ENCODE results near the gene FAS.
A peak's percentile ranks its signal among the peaks of the same experiment; 100 is the strongest.

Gene FAS

GRCh38 chr10:88971221-88972061 is 19.2 kb upstream of the FAS start:
- DNase-seq (ENCODE audit: low read depth) = no peak

DNA sequence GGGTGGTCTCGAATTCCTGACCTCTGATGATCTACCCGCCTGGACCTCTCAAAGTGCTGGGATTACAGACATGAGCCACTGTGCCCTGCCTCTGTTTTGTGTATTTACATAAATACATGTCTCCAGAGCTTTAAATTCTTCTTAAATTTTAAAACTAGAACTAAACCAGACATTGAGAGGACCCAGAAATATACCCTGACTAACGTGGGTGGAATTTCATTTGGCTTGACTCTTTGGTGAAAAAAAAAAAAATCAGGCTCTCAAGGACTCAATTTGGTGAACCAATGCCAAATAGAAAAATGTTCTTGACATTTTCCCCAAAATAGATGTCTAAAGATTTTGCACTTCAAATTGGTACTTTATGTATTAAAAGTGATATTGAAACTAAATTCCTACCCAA is 16.6 kb upstream of the FAS start:
- no peak for DNase-seq (ENCODE audit: low read depth)

DNA sequence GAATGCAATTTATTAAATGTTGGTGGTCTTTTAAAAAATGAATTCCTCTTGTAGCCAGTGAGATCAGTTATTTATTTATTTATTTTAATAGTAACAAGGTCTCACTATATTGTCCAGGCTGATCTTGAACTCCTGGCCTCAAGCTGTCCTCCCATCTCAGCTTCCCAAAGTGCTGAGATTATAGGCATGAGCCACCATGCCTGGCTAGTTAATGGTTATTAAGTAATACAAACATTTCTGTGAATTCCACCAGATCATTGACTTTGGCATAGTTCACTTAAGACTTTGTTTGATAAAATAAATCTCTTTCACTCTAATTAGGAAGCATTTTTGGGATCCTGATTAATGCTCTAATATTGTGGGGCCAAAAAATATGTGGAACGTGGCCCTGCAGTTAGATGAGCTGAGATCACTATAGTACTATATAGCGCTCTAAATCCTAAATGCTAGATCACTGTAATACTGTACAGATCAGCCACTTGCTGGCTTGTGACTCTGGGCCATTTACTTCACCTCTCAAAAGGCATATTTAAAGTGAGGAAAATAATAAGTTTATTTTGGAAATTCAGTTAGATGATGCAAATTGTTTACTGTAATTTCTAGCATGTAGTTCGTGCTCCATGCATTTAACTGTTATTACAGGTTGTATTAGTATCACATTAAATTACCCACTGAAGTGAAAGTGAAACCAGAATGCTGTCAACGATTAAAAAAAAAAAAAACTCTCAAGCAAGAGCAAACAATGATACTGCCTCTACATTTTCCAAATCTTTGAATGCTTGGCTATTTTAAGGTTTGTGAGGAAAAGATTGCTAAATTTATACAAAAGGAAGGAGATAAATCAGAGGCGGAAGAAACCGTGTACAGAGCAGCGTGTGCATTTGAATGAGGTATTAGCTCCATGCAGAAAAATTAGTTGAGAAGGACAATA is 15.9 kb upstream of the FAS start:
- DNase-seq (ENCODE audit: low read depth) = no peak

GRCh38 chr10:88975377-88975720 is 15.2 kb upstream of the FAS start:
- DNase-seq (ENCODE audit: low read depth) = no peak

GRCh38 chr10:88978463-88978862 is 12.1 kb upstream of the FAS start:
- no peak for DNase-seq (ENCODE audit: low read depth)

DNA sequence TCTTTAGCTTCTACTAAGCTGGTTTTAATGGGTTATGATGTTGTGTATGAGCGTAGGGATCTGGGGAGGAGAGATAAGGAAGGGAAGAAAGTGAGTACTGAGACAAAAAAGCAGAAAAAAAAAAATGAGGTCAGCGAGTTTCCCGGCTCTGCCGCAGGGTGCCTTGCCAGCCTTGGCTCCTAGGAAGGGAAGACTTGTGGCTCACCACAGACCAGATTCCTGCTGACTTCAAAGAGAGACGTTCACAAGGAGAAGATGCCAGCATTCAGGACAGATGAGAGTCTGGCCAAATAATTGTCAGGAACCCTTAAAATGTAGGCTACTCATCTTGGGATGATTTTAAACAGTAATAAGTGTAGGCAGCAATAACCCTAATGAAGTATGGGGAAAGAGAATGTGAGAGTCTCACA is 11.4 kb upstream of the FAS start:
- no peak for DNase-seq (ENCODE audit: low read depth)

DNA sequence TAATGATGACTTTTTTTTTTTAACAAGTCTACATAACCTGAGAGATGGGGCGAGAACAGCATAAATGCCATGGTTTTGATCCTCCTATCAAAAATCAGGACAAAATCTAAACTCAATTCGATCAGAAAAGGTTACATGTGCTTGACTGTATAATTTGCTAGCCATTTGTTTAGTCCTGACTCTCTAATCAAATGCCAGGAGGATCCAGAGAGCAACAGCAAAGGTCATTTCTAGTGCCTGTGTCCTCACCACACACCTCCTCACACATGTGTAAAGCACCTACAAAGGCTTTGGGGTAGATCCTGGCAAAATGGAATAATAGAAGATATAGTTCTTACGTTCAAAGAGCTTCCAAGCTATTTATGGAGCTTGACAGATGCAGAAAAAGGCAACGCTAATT is 11.0 kb upstream of the FAS start:
- DNase-seq (ENCODE audit: low read depth) = no peak

DNA sequence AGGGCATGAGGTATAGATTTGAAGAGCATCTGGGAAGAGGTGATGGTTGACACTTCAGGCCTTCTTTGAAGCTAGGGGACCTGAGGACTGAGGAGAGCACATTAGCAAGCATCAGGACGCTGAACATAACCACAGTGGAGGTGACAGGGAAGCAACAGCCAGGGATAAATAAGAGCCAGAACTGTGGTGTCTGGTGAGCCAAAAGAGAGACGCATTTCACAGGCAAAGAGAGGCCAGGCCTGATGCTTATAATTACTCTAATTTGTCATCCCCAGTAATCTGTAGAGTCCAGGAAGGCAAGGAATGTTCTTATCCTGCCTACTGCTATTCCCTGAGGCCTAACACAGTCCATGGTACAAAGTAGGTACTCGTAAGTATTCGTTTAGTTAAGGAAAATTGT is 10.4 kb upstream of the FAS start:
- no peak for DNase-seq (ENCODE audit: low read depth)

- DNase-seq (ENCODE audit: low read depth) = no peak
These were observed 9.8 kb upstream of the FAS start for GRCh38 chr10:88980800-88981199.

GRCh38 chr10:88981435-88981834 is 9.2 kb upstream of the FAS start:
- DNase-seq (ENCODE audit: low read depth) = no peak

- DNase-seq (ENCODE audit: low read depth) = no peak
These were observed 8.2 kb upstream of the FAS start for GRCh38 chr10:88982366-88982765.

DNA sequence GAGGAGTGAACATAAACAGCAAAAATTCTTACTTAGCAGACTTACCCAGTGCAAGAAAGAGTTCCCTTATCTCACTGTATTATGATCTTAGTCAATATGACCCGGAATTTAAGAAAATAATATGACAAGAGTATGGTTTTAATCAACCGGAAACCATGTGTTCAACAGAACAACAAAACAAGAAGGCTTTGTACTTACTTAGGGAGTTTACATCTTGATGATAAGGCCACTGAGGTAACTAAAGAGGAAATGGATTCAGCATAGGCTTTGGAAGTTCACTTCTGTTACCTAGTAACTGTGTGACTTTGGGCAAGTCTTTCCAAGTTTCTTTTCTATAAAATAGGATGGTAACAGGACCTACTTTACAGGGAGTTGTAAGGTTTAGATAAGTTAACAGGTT is 7.4 kb upstream of the FAS start:
- DNase-seq (ENCODE audit: low read depth) = no peak

- no peak for DNase-seq (ENCODE audit: low read depth)
These were observed 6.7 kb upstream of the FAS start for GRCh38 chr10:88983939-88984338.

GRCh38 chr10:88984525-88984924 is 6.1 kb upstream of the FAS start:
- no peak for DNase-seq (ENCODE audit: low read depth)

GRCh38 chr10:88986549-88987242 is 3.9 kb upstream of the FAS start:
- no peak for DNase-seq (ENCODE audit: low read depth)

DNA sequence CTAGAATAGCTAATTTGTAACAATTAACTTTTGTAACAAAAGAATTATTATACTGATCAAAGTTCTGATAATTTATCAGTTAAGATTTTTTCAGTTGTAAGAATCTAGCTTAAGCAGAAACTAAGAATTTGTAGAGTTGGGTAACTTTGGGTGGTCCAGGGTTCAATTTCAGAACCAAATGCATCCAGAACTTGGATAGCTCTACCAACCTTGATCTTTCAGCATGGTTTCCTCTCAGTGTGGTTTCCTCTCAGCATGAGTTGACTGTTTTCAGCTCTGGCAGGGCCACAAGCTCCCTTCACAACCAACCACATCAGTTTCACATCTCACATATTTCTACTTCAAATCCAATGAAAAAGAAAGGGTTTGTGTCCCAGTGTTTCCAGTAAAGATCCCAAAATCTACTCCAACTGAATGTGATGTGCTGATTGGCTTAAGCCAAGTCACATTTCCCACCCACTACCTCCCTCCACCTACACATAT is 3.3 kb upstream of the FAS start:
- DNase-seq (ENCODE audit: low read depth) = no peak

DNA sequence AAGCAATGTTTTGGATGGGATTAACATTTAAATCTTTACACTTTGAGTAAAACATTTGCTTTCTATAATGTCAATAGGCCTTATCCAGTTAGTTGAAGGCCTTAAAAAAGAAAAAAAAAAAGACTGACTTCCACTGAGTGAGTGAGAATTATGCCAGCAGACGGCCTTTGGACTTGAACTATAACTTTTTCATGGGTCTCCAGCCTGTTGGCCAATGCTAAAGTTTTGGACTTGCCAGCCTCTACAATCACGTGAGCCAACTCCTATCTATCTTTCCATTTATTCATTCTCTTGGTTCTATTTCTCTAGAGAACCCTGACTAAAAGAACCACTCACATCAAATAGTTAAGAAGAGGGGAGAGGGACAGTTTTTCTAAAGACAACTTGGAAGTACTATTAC is 2.8 kb upstream of the FAS start:
- no peak for DNase-seq (ENCODE audit: low read depth)

DNA sequence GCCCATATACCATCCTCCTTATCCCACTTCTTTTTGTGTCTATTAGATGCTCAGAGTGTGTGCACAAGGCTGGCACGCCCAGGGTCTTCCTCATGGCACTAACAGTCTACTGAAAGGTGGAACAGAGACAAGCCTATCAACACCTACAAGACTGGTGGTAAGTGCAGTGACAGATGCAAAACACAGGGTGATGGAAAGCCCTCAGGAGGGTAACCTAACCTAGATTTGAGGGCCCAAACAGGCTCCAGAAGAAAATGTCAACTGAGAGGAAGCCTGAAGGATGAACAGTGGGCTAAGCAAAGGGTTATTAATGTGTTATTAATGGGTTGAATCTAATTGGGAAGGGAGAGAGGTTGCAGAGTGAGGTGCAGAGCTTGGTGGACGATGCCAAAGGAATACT is 1.2 kb upstream of the FAS start:
- no peak for DNase-seq (ENCODE audit: low read depth)

DNA sequence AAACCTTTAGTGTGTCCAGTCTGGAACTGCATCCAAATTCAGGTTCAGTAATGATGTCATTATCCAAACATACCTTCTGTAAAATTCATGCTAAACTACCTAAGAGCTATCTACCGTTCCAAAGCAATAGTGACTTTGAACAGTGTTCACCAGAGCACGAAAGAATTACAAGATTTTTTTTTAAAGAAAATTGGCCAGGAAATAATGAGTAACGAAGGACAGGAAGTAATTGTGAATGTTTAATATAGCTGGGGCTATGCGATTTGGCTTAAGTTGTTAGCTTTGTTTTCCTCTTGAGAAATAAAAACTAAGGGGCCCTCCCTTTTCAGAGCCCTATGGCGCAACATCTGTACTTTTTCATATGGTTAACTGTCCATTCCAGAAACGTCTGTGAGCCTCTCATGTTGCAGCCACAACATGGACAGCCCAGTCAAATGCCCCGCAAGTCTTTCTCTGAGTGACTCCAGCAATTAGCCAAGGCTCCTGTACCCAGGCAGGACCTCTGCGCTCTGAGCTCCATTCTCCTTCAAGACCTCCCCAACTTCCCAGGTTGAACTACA is 694 bp upstream of the FAS start:
- DNase-seq (ENCODE audit: low read depth) = no peak

DNA sequence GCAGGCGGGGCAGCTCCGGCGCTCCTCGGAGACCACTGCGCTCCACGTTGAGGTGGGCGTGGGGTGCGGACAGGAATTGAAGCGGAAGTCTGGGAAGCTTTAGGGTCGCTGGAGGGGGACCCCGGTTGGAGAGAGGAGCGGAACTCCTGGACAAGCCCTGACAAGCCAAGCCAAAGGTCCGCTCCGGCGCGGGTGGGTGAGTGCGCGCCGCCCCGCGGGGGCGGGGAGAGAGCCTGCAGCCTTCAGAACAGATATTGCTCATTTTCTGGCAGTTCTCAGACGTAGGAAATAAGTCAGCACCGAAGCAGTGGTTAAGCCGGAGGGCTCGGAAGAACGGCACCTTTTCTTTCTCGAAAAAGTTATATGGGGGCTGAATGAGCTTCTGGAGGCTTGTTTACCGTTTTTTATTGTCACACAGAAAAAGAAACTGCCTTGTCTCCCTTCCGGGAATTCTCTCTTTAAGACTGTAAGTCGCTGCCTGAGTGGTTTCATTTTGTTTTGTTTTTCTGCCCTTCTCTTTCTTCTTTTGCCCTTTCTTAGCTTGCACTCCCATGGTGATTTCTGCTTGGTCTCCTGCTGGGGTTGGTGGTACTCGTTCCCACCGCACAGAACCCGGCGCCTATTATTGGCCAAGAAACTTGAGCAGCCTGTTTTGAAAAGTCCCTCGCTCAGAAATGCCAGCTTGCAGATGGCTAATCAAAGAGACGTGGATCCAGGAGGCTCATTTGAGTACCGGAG is 732 bp downstream of the FAS start:
- DNase-seq (ENCODE audit: low read depth) = peak; percentile 46

- DNase-seq (ENCODE audit: low read depth) = no peak
These were observed 1.3 kb downstream of the FAS start for GRCh38 chr10:88991899-88992320.

Measured in T-helper 22 cell (primary cell).